Measurements from ENCODE around the gene SNW1.

GRCh38 chr14:77741438-77741837, 19.5 kb downstream of the SNW1 start:
- TF ChIP-seq, protein P1, sequence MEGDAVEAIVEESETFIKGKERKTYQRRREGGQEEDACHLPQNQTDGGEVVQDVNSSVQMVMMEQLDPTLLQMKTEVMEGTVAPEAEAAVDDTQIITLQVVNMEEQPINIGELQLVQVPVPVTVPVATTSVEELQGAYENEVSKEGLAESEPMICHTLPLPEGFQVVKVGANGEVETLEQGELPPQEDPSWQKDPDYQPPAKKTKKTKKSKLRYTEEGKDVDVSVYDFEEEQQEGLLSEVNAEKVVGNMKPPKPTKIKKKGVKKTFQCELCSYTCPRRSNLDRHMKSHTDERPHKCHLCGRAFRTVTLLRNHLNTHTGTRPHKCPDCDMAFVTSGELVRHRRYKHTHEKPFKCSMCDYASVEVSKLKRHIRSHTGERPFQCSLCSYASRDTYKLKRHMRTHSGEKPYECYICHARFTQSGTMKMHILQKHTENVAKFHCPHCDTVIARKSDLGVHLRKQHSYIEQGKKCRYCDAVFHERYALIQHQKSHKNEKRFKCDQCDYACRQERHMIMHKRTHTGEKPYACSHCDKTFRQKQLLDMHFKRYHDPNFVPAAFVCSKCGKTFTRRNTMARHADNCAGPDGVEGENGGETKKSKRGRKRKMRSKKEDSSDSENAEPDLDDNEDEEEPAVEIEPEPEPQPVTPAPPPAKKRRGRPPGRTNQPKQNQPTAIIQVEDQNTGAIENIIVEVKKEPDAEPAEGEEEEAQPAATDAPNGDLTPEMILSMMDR (IDR thresholded peaks at IDR 0.05) = no peak
- TF ChIP-seq POLR2A (IDR thresholded peaks at IDR 0.05) = no peak

Data from lower leg skin (tissue), 3 donors.